Activated B cell treated with CpG ODN at 0.5 μM for 24 hours (primary cell): ENCODE results near the gene TBC1D2B. TPM values are rescaled to one million over a fixed set of nuclear protein-coding genes. Genes with fewer than 3 reads are reported as not detected.

Source experiments
- ATAC-seq: fragments of 200-7000 bp; cut with Tn5 transposase; one replicate; pipeline ENCODE4 v1.10.0; 2021; ENCODE audit warnings: low read depth, mild to moderate bottlenecking, moderate library complexity
- CTCF ChIA-PET: fragments of 350-600 bp; sonication (Branson Sonifier 250); formaldehyde crosslinking; loops from one replicate; lab custom pipeline; 2021; ENCODE audit warnings: antibody characterized with exemption; lab: Charles Lee
- POLR2A ChIA-PET: fragments of 350-600 bp; sonication (Branson Sonifier 250); formaldehyde crosslinking; loops from one replicate; lab custom pipeline; 2021; ENCODE audit warnings: antibody characterized with exemption; lab: Charles Lee
- DNase-seq: peaks from one replicate; pipeline ENCODE4 v3.0.0; 2022
- H3K27ac Mint-ChIP-seq: one replicate; pipeline ENCODE4 v1.8.0; 2020; ENCODE audit warnings: mixed read lengths
- H3K27me3 Mint-ChIP-seq: one replicate; pipeline ENCODE4 v1.8.0; 2021; ENCODE audit warnings: mixed read lengths
- H3K36me3 Mint-ChIP-seq: one replicate; pipeline ENCODE4 v1.8.0; 2021; ENCODE audit warnings: low read depth, mixed read lengths
- H3K4me1 Mint-ChIP-seq: one replicate; pipeline ENCODE4 v1.8.0; 2021; ENCODE audit warnings: mixed read lengths
- H3K4me3 Mint-ChIP-seq: one replicate; pipeline ENCODE4 v1.8.0; 2020; ENCODE audit warnings: mild to moderate bottlenecking, mixed read lengths
- H3K9me3 Mint-ChIP-seq: one replicate; pipeline ENCODE4 v1.8.0; 2020; ENCODE audit warnings: mixed read lengths
- CTCF ChIP-seq: fragments of 200-600 bp; IDR thresholded peaks from one replicate; pipeline ENCODE4 v1.8.0; 2022; ENCODE audit warnings: antibody characterized with exemption, mild to moderate bottlenecking
- intact Hi-C: fragments of 100-400 bp; cut with micrococcal nuclease; formaldehyde crosslinking; loops from one replicate; pipeline ENCODE4 v1.15.1; 2024
- total RNA-seq: library from RNA; stranded (reverse); gene quantifications from 2 replicates; pipeline ENCODE4 v1.2.3, GENCODE V29; 2022

The TBC1D2B gene
- total RNA-seq, 1 donor from 2014 or later = 13.7 TPM

- TF ChIP-seq CTCF = no peak
- H3K36me3 Mint-ChIP-seq = no peaks in the 10 kb centered on the region
- no peak overlapping the region for H3K4me3 Mint-ChIP-seq
- intact Hi-C loops = no loop called here
- ATAC-seq (no peak), DNase-seq (no peak)
- ChIA-PET CTCF (interaction anchor here (1.4 to 11.1 kb wide), 6 partner anchors 20 to 153 kb away, joined by 9 to 191 read pairs (median 52); partner anchors contain the start of gene CIB2), POLR2A (no interaction called here)
- H3K4me1 Mint-ChIP-seq = peaks cover 5% of the 10 kb centered on the region
- no peaks in the 10 kb centered on the region for H3K27me3 Mint-ChIP-seq
- H3K9me3 Mint-ChIP-seq = no peaks in the 10 kb centered on the region
- no peak overlapping the region for H3K27ac Mint-ChIP-seq
Observed at GRCh38 chr15:78110916-78111475, 33.5 kb upstream of the TBC1D2B start.

GRCh38 chr15:78110096-78110495 lies 32.6 kb upstream of the TBC1D2B start:
- DNase-seq = no peak
- Mint-ChIP-seq H3K36me3 (no peaks in the 10 kb centered on the region), H3K27ac (no peak overlapping the region), H3K27me3 (no peaks in the 10 kb centered on the region), H3K4me3 (no peak overlapping the region), H3K4me1 (peaks cover 5% of the 10 kb centered on the region), H3K9me3 (no peaks in the 10 kb centered on the region)
- no peak for ATAC-seq
- TF ChIP-seq CTCF = no peak
- CTCF ChIA-PET = interaction anchor here (0.7 to 11.1 kb wide), 8 partner anchors 21 to 200 kb away, joined by 3 to 191 read pairs (median 18); partner anchors contain the start of genes CIB2 and IDH3A
- POLR2A ChIA-PET = interaction anchor here (2.2 kb wide), 1 partner anchor 110 kb away, joined by 11 read pairs; no protein-coding TSS in a partner anchor
- intact Hi-C loops = no loop called here

- TF ChIP-seq CTCF = no peak
- ATAC-seq = no peak
- Mint-ChIP-seq H3K4me3 (no peak overlapping the region), H3K4me1 (peaks cover 5% of the 10 kb centered on the region), H3K36me3 (no peaks in the 10 kb centered on the region), H3K9me3 (no peaks in the 10 kb centered on the region), H3K27ac (no peak overlapping the region), H3K27me3 (no peaks in the 10 kb centered on the region)
- intact Hi-C loops = no loop called here
- ChIA-PET POLR2A (interaction anchor here (0.7 to 2.2 kb wide), 2 partner anchors 109 to 897 kb away, joined by 3 to 11 read pairs; no protein-coding TSS in a partner anchor), CTCF (interaction anchor here (0.8 to 11.1 kb wide), 22 partner anchors 8 to 314 kb away, joined by 3 to 191 read pairs (median 8); partner anchors contain the start of gene CIB2)
- no peak for DNase-seq
Observed at GRCh38 chr15:78109156-78109555, 31.6 kb upstream of the TBC1D2B start.

GRCh38 chr15:78108300-78109084 lies 31.0 kb upstream of the TBC1D2B start:
- Mint-ChIP-seq H3K4me3 (no peak overlapping the region), H3K36me3 (no peaks in the 10 kb centered on the region), H3K9me3 (no peaks in the 10 kb centered on the region), H3K4me1 (peaks cover 5% of the 10 kb centered on the region), H3K27me3 (no peaks in the 10 kb centered on the region), H3K27ac (no peak overlapping the region)
- DNase-seq (peak; percentile 72), ATAC-seq (peak; percentile 95)
- POLR2A ChIA-PET = interaction anchor here (0.6 to 2.2 kb wide), 4 partner anchors 80 to 209 kb away, joined by 3 to 11 read pairs (median 4); no protein-coding TSS in a partner anchor
- TF ChIP-seq CTCF = no peak
- intact Hi-C loops = loop anchor here (1.0 kb wide), 4 partner anchors 108 to 149 kb away; no protein-coding TSS in a partner anchor
- CTCF ChIA-PET = interaction anchor here (0.5 to 11.1 kb wide), 51 partner anchors 9 to 891 kb away, joined by 3 to 191 read pairs (median 5); partner anchors contain the start of genes CIB2, PSMA4 and SKIC8
